ENCODE data around the gene LBHD1. TPM values are rescaled to one million over a fixed set of nuclear protein-coding genes. Genes with fewer than 3 reads are reported as not detected.

The LBHD1 gene
- total RNA-seq, 1 experiment from 2014 or later = 7.8 TPM

DNA sequence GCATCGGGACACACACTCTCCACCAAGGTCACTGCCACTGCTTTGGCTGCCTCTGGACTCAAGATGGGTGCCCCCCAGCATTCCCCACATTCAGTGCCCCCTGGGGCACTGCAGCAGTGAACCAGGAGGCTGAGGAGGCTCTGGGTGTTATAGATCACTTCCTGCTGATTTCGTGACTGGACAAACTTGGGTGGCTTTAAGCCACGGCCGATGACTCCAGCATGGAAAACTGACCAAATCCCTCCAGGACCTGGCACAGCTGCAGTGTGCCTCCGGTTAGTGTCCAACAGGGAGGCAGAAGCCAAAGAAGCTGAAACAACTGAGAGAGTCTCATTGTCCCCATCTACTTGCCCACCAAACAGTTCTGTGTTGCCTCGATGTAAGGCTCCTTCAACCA lies 24.5 kb downstream of the LBHD1 start:
- no peak for TF ChIP-seq CTCF (conservative IDR thresholded peaks at IDR 0.05; ENCODE audit: low read depth, low read length)
- Histone ChIP-seq H3K27me3 (replicated peaks; ENCODE audit: insufficient read depth, low read depth, low read length, poor library complexity) (no peaks in the 10 kb centered on the region), H3K4me1 (ENCODE audit: insufficient read depth, low read length, poor library complexity, severe bottlenecking) (peaks cover 19% of the 10 kb centered on the region), H3K9me3 (ENCODE audit: low read depth, low read length, poor library complexity, severe bottlenecking) (no peaks in the 10 kb centered on the region), H3K4me3 (ENCODE audit: low read depth, low read length, poor library complexity, severe bottlenecking) (no peak overlapping the region), H3K36me3 (ENCODE audit: insufficient read depth, low read length, poor library complexity, severe bottlenecking) (peaks cover 45% of the 10 kb centered on the region), H3K27ac (ENCODE audit: low read depth, low read length, poor library complexity, severe bottlenecking) (no peak overlapping the region)
- CTCF ChIA-PET = no interaction called here
- DNase-seq (ENCODE audit: low spot score) = no peak
- intact Hi-C loops (cut with micrococcal nuclease; ENCODE audit: unreplicated experiment) = no loop called here
- no TSS peak for BruUV-seq (replicated peaks)
- POLR2A ChIA-PET (ENCODE audit: low non-redundant PET) = interaction anchor here (0.8 kb wide), 1 partner anchor 17 kb away, joined by 3 read pairs; the partner anchor contains the start of gene C11orf98

- no peak for DNase-seq (ENCODE audit: low spot score)
- Histone ChIP-seq H3K4me3 (ENCODE audit: low read depth, low read length, poor library complexity, severe bottlenecking) (peak overlapping the region; percentile 96), H3K27ac (ENCODE audit: low read depth, low read length, poor library complexity, severe bottlenecking) (peak overlapping the region; percentile 97), H3K4me1 (ENCODE audit: insufficient read depth, low read length, poor library complexity, severe bottlenecking) (peaks cover 14% of the 10 kb centered on the region), H3K9me3 (ENCODE audit: low read depth, low read length, poor library complexity, severe bottlenecking) (no peaks in the 10 kb centered on the region), H3K36me3 (ENCODE audit: insufficient read depth, low read length, poor library complexity, severe bottlenecking) (peaks cover 47% of the 10 kb centered on the region), H3K27me3 (replicated peaks; ENCODE audit: insufficient read depth, low read depth, low read length, poor library complexity) (no peaks in the 10 kb centered on the region)
- intact Hi-C loops (cut with micrococcal nuclease; ENCODE audit: unreplicated experiment) = no loop called here
- POLR2A ChIA-PET (ENCODE audit: low non-redundant PET) = interaction anchor here (0.6 to 0.8 kb wide), 2 partner anchors 18 to 19 kb away, joined by 3 to 9 read pairs; partner anchors contain the start of gene C11orf98
- no TSS peak for BruUV-seq (replicated peaks)
- CTCF ChIA-PET = no interaction called here
- no peak for TF ChIP-seq CTCF (conservative IDR thresholded peaks at IDR 0.05; ENCODE audit: low read depth, low read length)
- TF ChIP-seq EZH2 (IDR thresholded peaks at IDR 0.05; ENCODE audit: borderline replicate concordance, low read depth, low read length, poor library complexity, severe bottlenecking) = no peak
Measured at GRCh38 chr11:62646825-62647608, 25.1 kb downstream of the LBHD1 start.

- peak within 1 kb of the TSS; percentile 96 for H3K4me3 ChIP-seq (ENCODE audit: low read depth, low read length, poor library complexity, severe bottlenecking)
- H3K27ac ChIP-seq (ENCODE audit: low read depth, low read length, poor library complexity, severe bottlenecking) = peak within 1 kb of the TSS; percentile 97
- intact Hi-C loops (cut with micrococcal nuclease; ENCODE audit: unreplicated experiment) = no loop called here
- ChIA-PET CTCF (interaction anchor here (0.6 kb wide), 2 partner anchors 101 to 1507 kb away, joined by 3 to 11 read pairs; no protein-coding TSS in a partner anchor), POLR2A (ENCODE audit: low non-redundant PET) (interaction anchor here (0.6 kb wide), 1 partner anchor 18 kb away, joined by 9 read pairs; no protein-coding TSS in a partner anchor)
- H3K4me1 ChIP-seq (ENCODE audit: insufficient read depth, low read length, poor library complexity, severe bottlenecking) = peaks cover 8% of the 10 kb centered on the region
- TF ChIP-seq CTCF (conservative IDR thresholded peaks at IDR 0.05; ENCODE audit: low read depth, low read length) = no peak
- TF ChIP-seq EZH2 (IDR thresholded peaks at IDR 0.05; ENCODE audit: borderline replicate concordance, low read depth, low read length, poor library complexity, severe bottlenecking) = no peak
- H3K27me3 ChIP-seq (replicated peaks; ENCODE audit: insufficient read depth, low read depth, low read length, poor library complexity) = no peaks in the 10 kb centered on the region
- DNase-seq (ENCODE audit: low spot score) = peak; percentile 100
- no TSS peak for BruUV-seq (replicated peaks)
- peaks cover 47% of the 10 kb centered on the region for H3K36me3 ChIP-seq (ENCODE audit: insufficient read depth, low read length, poor library complexity, severe bottlenecking)
- H3K9me3 ChIP-seq (ENCODE audit: low read depth, low read length, poor library complexity, severe bottlenecking) = no peaks in the 10 kb centered on the region
Measured at GRCh38 chr11:62645946-62646824, 25.9 kb downstream of the LBHD1 start, which contains the start of gene GANAB. Gene GANAB (minus strand): TSS chr11:62646613. CDS start chr11:62646599, 14 bp downstream.
